Measurements from ENCODE around the gene TRIM71. TPM values are rescaled to one million over a fixed set of nuclear protein-coding genes. Genes with fewer than 3 reads are reported as not detected.

The TRIM71 gene
- total and polyA plus RNA-seq, 2 of the 13 experiments (the other 11 are each of a cell fraction or from before 2014, with no cell fraction given), result 21.7 to 76.9 TPM

GRCh38 chr3:32934150-32934742 lies 116.4 kb downstream of the TRIM71 start (continued):
- TF ChIP-seq U2AF1 (optimal IDR thresholded peaks at IDR 0.05; ENCODE audit: low read depth, low read length) (no peak), CTCF (CRISPR knock-in tag; IDR thresholded peaks at IDR 0.05) (peak; percentile 72), NKX3-1 (CRISPR knock-in tag; IDR thresholded peaks at IDR 0.05) (no peak), KAT2B (IDR thresholded peaks at IDR 0.05; ENCODE audit: borderline replicate concordance, low read depth, low read length) (peak; percentile 31; the same call in 1 of the 2 replicates), SP140L (CRISPR knock-in tag; IDR thresholded peaks at IDR 0.05; ENCODE audit: borderline replicate concordance) (no peak), RXRA (CRISPR knock-in tag; IDR thresholded peaks at IDR 0.05) (no peak), ZFP36L2 (CRISPR knock-in tag; IDR thresholded peaks at IDR 0.05) (no peak), ZNF512 (CRISPR knock-in tag; IDR thresholded peaks at IDR 0.05) (no peak), HCFC1 (IDR thresholded peaks at IDR 0.05; ENCODE audit: low read depth, low read length) (no peak), ONECUT2 (CRISPR knock-in tag; IDR thresholded peaks at IDR 0.05) (0 out of 2 replicates have a peak, but pooled peaks have one; percentile 32), MED8 (CRISPR knock-in tag; IDR thresholded peaks at IDR 0.05; ENCODE audit: insufficient replicate concordance) (no peak), MAFK (conservative IDR thresholded peaks at IDR 0.05 in 1 of 2, IDR thresholded peaks at IDR 0.05 in 1 of 2; ENCODE audit: low read length in 2 of 2) (peak in 1 of 2 experiments; percentile 49; a peak in 3 of 4 replicates), ARID3A (IDR thresholded peaks at IDR 0.05; ENCODE audit: low read depth, low read length) (peak; percentile 58), RAD21 (CRISPR knock-in tag; IDR thresholded peaks at IDR 0.05) (peak; percentile 34; the same call in 1 of the 2 replicates), ZNF678 (CRISPR knock-in tag; IDR thresholded peaks at IDR 0.05) (no peak)

Data from HepG2 (cell line).